K562 (cell line): ENCODE measurements around the gene ZNF500. TPM values are rescaled to one million over a fixed set of nuclear protein-coding genes. Genes with fewer than 3 reads are reported as not detected.

Experiments used
- ATAC-seq: fragments of 200-7000 bp; cut with Tn5 transposase; 3 replicates; pipeline ENCODE4 v1.9.1; 2020; ENCODE audit warnings: moderate library complexity
- BruUV-seq: library from RNA; stranded (reverse); fragments of 400-500 nt; replicated peaks from 2 replicates; lab custom pipeline; 2021; lab: Mats Ljungman, UMichigan
- CTCF ChIA-PET: fragments of 300-600 bp; formaldehyde crosslinking; extraction: SDS; loops from one replicate; lab custom pipeline; 2021; ENCODE audit warnings: low intra/inter-chr PET ratio; lab: Yijun Ruan, JAX
- POLR2A ChIA-PET: fragments of 300-600, 350-650 bp; sonication (Branson Sonifier 250); formaldehyde crosslinking; extraction: SDS; loops from one replicate; lab custom pipeline; 2021; ENCODE audit warnings: antibody characterized with exemption, inconsistent platforms; lab: Yijun Ruan, JAX
- DNase-seq, 4 experiments: peaks; one replicate each; pipeline versions ENCODE4 v3.0.0 to v3.0.0-alpha.2; 2011 to 2018; ENCODE audit warnings: low spot score in 3 of 4, mixed read lengths in 3 of 4; ENCODE audit errors: extremely low read depth in 1 of 4
- FAIRE-seq: peaks from 2 replicates; lab custom pipeline; 2011; peaks lifted over from hg19 to GRCh38; lab: Jason Lieb, UNC
- H2AFZ ChIP-seq: 2 replicates; pipeline ENCODE4 v1.6.0; 2011; ENCODE audit warnings: low read depth, low read length, control low read depth, inconsistent platforms
- H3K27ac ChIP-seq: fragments of 200-600 bp; 3 replicates; pipeline ENCODE4 v1.8.0; 2011; ENCODE audit warnings: low read depth, mild to moderate bottlenecking, control low read depth, inconsistent platforms, low read length, moderate library complexity, mixed read lengths; ENCODE audit errors: extremely low read depth
- H3K27me3 ChIP-seq, 2 experiments: fragments of 300-600 bp in 1 of 2; 2 replicates in 1 of 2; 3 replicates in 1 of 2; pipeline versions ENCODE4 v1.6.0 to v1.8.0; 2011; ENCODE audit warnings: inconsistent platforms in 2 of 2, low read length in 2 of 2, mild to moderate bottlenecking in 1 of 2, mixed read lengths in 1 of 2, moderate library complexity in 1 of 2; ENCODE audit not compliant: control insufficient read depth in 2 of 2, insufficient read depth in 2 of 2
- H3K36me3 ChIP-seq: fragments of 300-600 bp; 3 replicates; pipeline ENCODE4 v1.8.0; 2011; ENCODE audit warnings: mild to moderate bottlenecking, low read length, inconsistent platforms; ENCODE audit not compliant: control insufficient read depth, insufficient read depth
- H3K4me1 ChIP-seq, 2 experiments: fragments of 200-600 bp in 1 of 2; replicated peaks in 1 of 2; 2 replicates in 1 of 2; 3 replicates in 1 of 2; pipeline versions ENCODE4 v1.5.1 to v1.8.0; 2011; ENCODE audit warnings: inconsistent platforms in 2 of 2, low read length in 2 of 2, mild to moderate bottlenecking in 1 of 2, mixed read lengths in 1 of 2, moderate library complexity in 1 of 2; ENCODE audit not compliant: control insufficient read depth in 2 of 2, insufficient read depth in 2 of 2
- H3K4me2 ChIP-seq: 2 replicates; pipeline ENCODE4 v1.6.1; 2011; ENCODE audit warnings: low read length, control low read depth, inconsistent platforms, mixed read lengths; ENCODE audit not compliant: insufficient read depth
- H3K4me3 ChIP-seq: fragments of 200-600 bp; sonication (generic), shearing (Covaris generic); 2 replicates; pipeline ENCODE4 v1.5.1; 2016; ENCODE audit warnings: control low read depth, inconsistent platforms
- H3K79me2 ChIP-seq: fragments of 200-600 bp; 3 replicates; pipeline ENCODE4 v1.8.0; 2011; ENCODE audit warnings: low read length, inconsistent platforms; ENCODE audit not compliant: control insufficient read depth, insufficient read depth
- H3K9ac ChIP-seq, 2 experiments: 2 replicates each; pipeline versions ENCODE4 v1.6.0 to v1.6.1; 2011; ENCODE audit warnings: low read depth in 2 of 2, low read length in 2 of 2, control low read depth in 1 of 2, inconsistent platforms in 1 of 2, mild to moderate bottlenecking in 1 of 2, mixed read lengths in 1 of 2; ENCODE audit not compliant: insufficient read depth in 1 of 2
- H3K9me1 ChIP-seq: one replicate; pipeline ENCODE4 v1.6.0; 2011; ENCODE audit warnings: inconsistent platforms, mild to moderate bottlenecking, low read length, moderate library complexity; ENCODE audit not compliant: control insufficient read depth, insufficient read depth
- H3K9me3 ChIP-seq: replicated peaks from 2 replicates; pipeline ENCODE4 v1.5.1; 2011; ENCODE audit warnings: low read depth, low read length, inconsistent platforms; ENCODE audit not compliant: control insufficient read depth, insufficient read depth
- H4K20me1 ChIP-seq: replicated peaks from 2 replicates; pipeline ENCODE4 v1.6.1; 2011; ENCODE audit warnings: low read length, inconsistent platforms, mixed read lengths; ENCODE audit not compliant: control insufficient read depth, insufficient read depth
- CTBP1 ChIP-seq: fragments of 450-650 bp; IDR thresholded peaks from 2 replicates; pipeline ENCODE4 v1.6.1; 2016; ENCODE audit warnings: borderline replicate concordance
- EGR1 ChIP-seq: fragments of 450-650 bp; conservative IDR thresholded peaks from 2 replicates; pipeline ENCODE4 v1.6.1; 2017; ENCODE audit warnings: mild to moderate bottlenecking
- HMG20B ChIP-seq: fragments of 250-450 bp; sonication (Bioruptor Pico); IDR thresholded peaks from 2 replicates; pipeline ENCODE4 v1.5.0; 2021; ENCODE audit warnings: mild to moderate bottlenecking
- HNRNPLL ChIP-seq: fragments of 200-400 bp; formaldehyde crosslinking; IDR thresholded peaks from 2 replicates; pipeline ENCODE4 v1.6.1; 2017; ENCODE audit warnings: low read length, low read depth, mild to moderate bottlenecking; ENCODE audit not compliant: poor library complexity, severe bottlenecking
- NELFE ChIP-seq: IDR thresholded peaks from 2 replicates; pipeline ENCODE4 v1.6.1; 2011; ENCODE audit warnings: mild to moderate bottlenecking; ENCODE audit not compliant: insufficient read depth, insufficient read length
- NFRKB ChIP-seq: fragments of 450-650 bp; IDR thresholded peaks from 2 replicates; pipeline ENCODE4 v1.6.1; 2016; ENCODE audit warnings: low read depth
- ZNF239 ChIP-seq: fragments of 250-450 bp; sonication (Bioruptor Pico); IDR thresholded peaks from 2 replicates; pipeline ENCODE4 v1.4.0; 2020; ENCODE audit warnings: mild to moderate bottlenecking
- WGBS: fragments of 100-300 bp; shearing (Covaris generic); methylation state at CpG from one replicate; pipeline ENCODE4 v1.1.6; 2016; ENCODE audit warnings: low coverage, mixed read lengths; ENCODE audit not compliant: insufficient coverage; ENCODE audit errors: missing lambda C conversion rate; 5-methylcytosine and 5-hydroxymethylcytosine counted together
- in situ Hi-C: fragments of 300-500 bp; cut with MboI; formaldehyde crosslinking; loops from 4 replicates; pipeline ENCODE4 v1.15.0; 2018; ENCODE audit warnings: inconsistent platforms, mixed read lengths
- intact Hi-C: fragments of 100-400 bp; cut with micrococcal nuclease; formaldehyde crosslinking; loops from 2 replicates; pipeline ENCODE4 v1.14.2; 2022
- polyA plus RNA-seq, 8 experiments: library from polyadenylated mRNA; depleted of rRNA in 4 of 8; stranded (reverse) in 5 of 8; unstranded in 3 of 8; fragments of >200 nt; fragmentation: Nextera tagmentation in 2 of 8; fragmentation: Illumina TruSeq in 1 of 8; extraction: Ambion mirVana in 2 of 8; extraction: Trizol in 1 of 8; gene quantifications; 2 replicates each; pipeline versions ENCODE4 v1.2.1 to v1.2.3, GENCODE V29; 2011 to 2014; ENCODE audit warnings: inconsistent platforms in 1 of 8, missing spikeins in 1 of 8
- total RNA-seq, 7 experiments: library from RNA; depleted of rRNA in 6 of 7; stranded (reverse); fragments of >200 nt in 6 of 7; fragmentation: Illumina TruSeq in 2 of 7; extraction: Trizol in 2 of 7; gene quantifications; 2 replicates each; pipeline versions ENCODE4 v1.2.1 to v1.2.3, GENCODE V29; 2011 to 2021; ENCODE audit warnings: low replicate concordance in 1 of 7
- TF ChIP-seq, protein P1 (sequence below): fragments of 450-650 bp; IDR thresholded peaks from 2 replicates; pipeline ENCODE4 v1.6.1; 2018; ENCODE audit not compliant: partially characterized antibody
- TF ChIP-seq, protein P2 (sequence below): fragments of 450-650 bp; formaldehyde crosslinking; IDR thresholded peaks from 2 replicates; pipeline ENCODE4 v1.4.0; 2022; ENCODE audit warnings: missing genetic modification characterization

Gene ZNF500
- total and polyA plus RNA-seq, 9 of the 15 experiments (the other 6 are each of a cell fraction or from before 2014, with no cell fraction given) = 0.80 to 20.8 (median 5.3) TPM

DNA sequence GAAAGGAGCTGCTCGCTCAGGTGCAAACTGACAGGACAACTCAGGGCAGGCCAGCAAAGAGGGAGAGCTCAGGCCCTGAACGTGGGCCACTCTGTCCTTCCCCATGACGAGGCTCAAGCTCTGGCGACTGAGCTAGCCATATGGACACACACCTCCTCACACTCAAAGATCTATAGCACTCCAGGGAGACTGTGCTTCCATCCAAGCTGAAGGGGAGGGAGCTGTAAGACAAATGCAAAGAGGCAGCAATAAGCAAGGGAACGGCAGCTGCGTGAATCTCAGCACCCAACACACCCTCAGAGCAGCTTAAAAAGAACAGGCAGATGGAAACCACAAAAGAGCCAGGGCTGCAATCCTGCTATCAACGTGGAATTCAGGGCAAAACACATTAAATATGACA, 60.1 kb downstream of the ZNF500 start (continued):
- TF ChIP-seq, protein P1, sequence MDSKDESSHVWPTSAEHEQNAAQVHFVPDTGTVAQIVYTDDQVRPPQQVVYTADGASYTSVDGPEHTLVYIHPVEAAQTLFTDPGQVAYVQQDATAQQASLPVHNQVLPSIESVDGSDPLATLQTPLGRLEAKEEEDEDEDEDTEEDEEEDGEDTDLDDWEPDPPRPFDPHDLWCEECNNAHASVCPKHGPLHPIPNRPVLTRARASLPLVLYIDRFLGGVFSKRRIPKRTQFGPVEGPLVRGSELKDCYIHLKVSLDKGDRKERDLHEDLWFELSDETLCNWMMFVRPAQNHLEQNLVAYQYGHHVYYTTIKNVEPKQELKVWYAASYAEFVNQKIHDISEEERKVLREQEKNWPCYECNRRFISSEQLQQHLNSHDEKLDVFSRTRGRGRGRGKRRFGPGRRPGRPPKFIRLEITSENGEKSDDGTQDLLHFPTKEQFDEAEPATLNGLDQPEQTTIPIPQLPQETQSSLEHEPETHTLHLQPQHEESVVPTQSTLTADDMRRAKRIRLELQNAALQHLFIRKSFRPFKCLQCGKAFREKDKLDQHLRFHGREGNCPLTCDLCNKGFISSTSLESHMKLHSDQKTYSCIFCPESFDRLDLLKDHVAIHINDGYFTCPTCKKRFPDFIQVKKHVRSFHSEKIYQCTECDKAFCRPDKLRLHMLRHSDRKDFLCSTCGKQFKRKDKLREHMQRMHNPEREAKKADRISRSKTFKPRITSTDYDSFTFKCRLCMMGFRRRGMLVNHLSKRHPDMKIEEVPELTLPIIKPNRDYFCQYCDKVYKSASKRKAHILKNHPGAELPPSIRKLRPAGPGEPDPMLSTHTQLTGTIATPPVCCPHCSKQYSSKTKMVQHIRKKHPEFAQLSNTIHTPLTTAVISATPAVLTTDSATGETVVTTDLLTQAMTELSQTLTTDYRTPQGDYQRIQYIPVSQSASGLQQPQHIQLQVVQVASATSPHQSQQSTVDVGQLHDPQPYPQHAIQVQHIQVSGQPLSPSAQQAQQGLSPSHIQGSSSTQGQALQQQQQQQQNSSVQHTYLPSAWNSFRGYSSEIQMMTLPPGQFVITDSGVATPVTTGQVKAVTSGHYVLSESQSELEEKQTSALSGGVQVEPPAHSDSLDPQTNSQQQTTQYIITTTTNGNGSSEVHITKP = no peak
- TF ChIP-seq CTBP1 = no peak

DNA sequence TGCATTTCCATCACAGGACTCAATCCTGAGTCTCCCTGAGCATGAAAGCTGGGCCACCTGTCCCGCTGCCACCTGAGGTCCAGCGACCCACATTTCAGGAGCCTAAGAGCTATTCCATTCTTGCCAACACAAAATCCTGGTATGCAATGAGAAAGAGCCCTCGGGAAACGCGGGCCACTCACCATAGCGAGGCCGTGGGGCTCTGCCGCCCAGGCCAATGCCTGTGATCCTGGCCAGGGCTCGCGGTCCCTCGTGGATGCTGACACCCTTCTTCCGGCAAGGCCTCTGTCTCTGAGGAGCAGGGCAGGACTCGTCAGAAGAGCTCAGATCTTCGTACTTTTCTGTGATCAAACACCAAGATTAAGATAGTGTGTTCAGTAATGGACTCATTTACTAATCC, 62.0 kb downstream of the ZNF500 start:
- Histone ChIP-seq H3K9me1 (peaks cover 3% of the 10 kb centered on the region), H3K79me2 (no peaks in the 10 kb centered on the region), H3K9me3 (no peaks in the 10 kb centered on the region), H3K9ac (no peak overlapping the region), H4K20me1 (no peaks in the 10 kb centered on the region), H3K27ac (no peak overlapping the region), H3K36me3 (peaks cover 74% of the 10 kb centered on the region; the same call in 2 of the 3 replicates)
- CTCF ChIA-PET = no interaction called here
- FAIRE-seq = no peak
- WGBS = 94% methylated on average over 12 of the region's 14 CpGs
- no TSS peak for BruUV-seq
- intact Hi-C loops = no loop called here
- in situ Hi-C loops = no loop called here
- TF ChIP-seq ZNF239 (CRISPR knock-in tag) (no peak), NFRKB (no peak), HMG20B (CRISPR knock-in tag) (no peak), HNRNPLL (no peak), EGR1 (no peak), NELFE (no peak)
- TF ChIP-seq, protein P2, sequence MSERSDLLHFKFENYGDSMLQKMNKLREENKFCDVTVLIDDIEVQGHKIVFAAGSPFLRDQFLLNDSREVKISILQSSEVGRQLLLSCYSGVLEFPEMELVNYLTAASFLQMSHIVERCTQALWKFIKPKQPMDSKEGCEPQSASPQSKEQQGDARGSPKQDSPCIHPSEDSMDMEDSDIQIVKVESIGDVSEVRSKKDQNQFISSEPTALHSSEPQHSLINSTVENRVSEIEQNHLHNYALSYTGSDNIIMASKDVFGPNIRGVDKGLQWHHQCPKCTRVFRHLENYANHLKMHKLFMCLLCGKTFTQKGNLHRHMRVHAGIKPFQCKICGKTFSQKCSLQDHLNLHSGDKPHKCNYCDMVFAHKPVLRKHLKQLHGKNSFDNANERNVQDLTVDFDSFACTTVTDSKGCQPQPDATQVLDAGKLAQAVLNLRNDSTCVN (CRISPR knock-in tag) = no peak
- TF ChIP-seq, all 486 proteins: peak for 0
- Histone ChIP-seq H2AFZ (no peak overlapping the region), H3K27me3 (no peaks in the 10 kb centered on the region), H3K4me1 (peaks cover 3 to 6% of the 10 kb centered on the region in 2 experiments; a peak in 2 of 5 replicates), H3K4me2 (no peak overlapping the region), H3K4me3 (no peak overlapping the region)
- POLR2A ChIA-PET = interaction anchor here (0.5 to 2.4 kb wide), 2 partner anchors 10 to 177 kb away, joined by 3 to 11 read pairs; no protein-coding TSS in a partner anchor
- ATAC-seq (no peak), DNase-seq (no peak)
